DOHH2 (cell line): ENCODE measurements around the gene CTRL.

Experiments used
- H3F3A ChIP-seq: fragments of 200-600 bp; sonication (generic), shearing (Covaris generic); 2 replicates; pipeline ENCODE4 v1.6.0; 2016; ENCODE audit warnings: antibody characterized with exemption, mild to moderate bottlenecking; ENCODE audit not compliant: control insufficient read depth, insufficient read depth
- H3K27ac ChIP-seq: fragments of 200-600 bp; sonication (generic); 2 replicates; pipeline ENCODE4 v1.5.1; 2014; ENCODE audit warnings: low read depth, mild to moderate bottlenecking, low read length, moderate library complexity
- H3K27me3 ChIP-seq: fragments of 200-600 bp; sonication (generic); 2 replicates; pipeline ENCODE4 v1.6.1; 2014; ENCODE audit warnings: mild to moderate bottlenecking, low read length, mixed read lengths; ENCODE audit not compliant: control insufficient read depth
- H3K36me3 ChIP-seq: fragments of 200-600 bp; sonication (generic); 2 replicates; pipeline ENCODE4 v1.6.1; 2014; ENCODE audit warnings: mild to moderate bottlenecking, low read length, moderate library complexity, mixed read lengths; ENCODE audit not compliant: control insufficient read depth
- H3K4me1 ChIP-seq: fragments of 200-600 bp; sonication (generic); 2 replicates; pipeline ENCODE4 v1.6.1; 2014; ENCODE audit warnings: mild to moderate bottlenecking, low read length, mixed read lengths; ENCODE audit not compliant: control insufficient read depth
- H3K4me2 ChIP-seq: fragments of 200-600 bp; sonication (generic); 2 replicates; pipeline ENCODE4 v1.6.0; 2014; ENCODE audit warnings: mild to moderate bottlenecking, low read length, moderate library complexity
- H3K4me3 ChIP-seq: fragments of 200-600 bp; sonication (generic); 2 replicates; pipeline ENCODE4 v1.5.1; 2014; ENCODE audit warnings: mild to moderate bottlenecking, low read length, mixed read lengths
- H3K79me2 ChIP-seq: fragments of 200-600 bp; sonication (generic); 2 replicates; pipeline ENCODE4 v1.6.1; 2014; ENCODE audit warnings: mild to moderate bottlenecking, low read length, mixed read lengths; ENCODE audit not compliant: control insufficient read depth
- H3K9me2 ChIP-seq: fragments of 200-600 bp; sonication (generic); replicated peaks from 2 replicates; pipeline ENCODE4 v1.6.1; 2014; ENCODE audit warnings: mild to moderate bottlenecking, low read length, mixed read lengths; ENCODE audit not compliant: control insufficient read depth
- H3K9me3 ChIP-seq: fragments of 200-600 bp; sonication (generic); 2 replicates; pipeline ENCODE4 v1.6.1; 2014; ENCODE audit warnings: antibody characterized with exemption, low read length, mixed read lengths; ENCODE audit not compliant: control insufficient read depth, insufficient read depth
- H4K20me1 ChIP-seq: fragments of 200-600 bp; sonication (generic); 2 replicates; pipeline ENCODE4 v1.6.0; 2014; ENCODE audit warnings: low read depth, mild to moderate bottlenecking, antibody characterized with exemption, low read length, moderate library complexity; ENCODE audit not compliant: control insufficient read depth, insufficient read depth
- CTCF ChIP-seq: fragments of 200-600 bp; sonication (generic); IDR thresholded peaks from one replicate; pipeline ENCODE4 v1.5.1; 2014; ENCODE audit warnings: antibody characterized with exemption, mild to moderate bottlenecking, low read depth, low read length; ENCODE audit not compliant: poor library complexity, severe bottlenecking
- EZH2phosphoT487 ChIP-seq: fragments of 200-600 bp; sonication (generic); IDR thresholded peaks from 2 replicates; pipeline ENCODE4 v1.6.1; 2017; ENCODE audit warnings: borderline replicate concordance, mild to moderate bottlenecking, antibody characterized with exemption, low read length, moderate library complexity, mixed read lengths

CTRL gene

GRCh38 chr16:67967958-67968399, 36.3 kb upstream of the CTRL start:
- TF ChIP-seq CTCF (no peak), EZH2phosphoT487 (no peak)
- Histone ChIP-seq H3K27me3 (no peaks in the 10 kb centered on the region), H3F3A (peaks cover 7% of the 10 kb centered on the region; the same call in 1 of the 2 replicates), H3K9me2 (no peaks in the 10 kb centered on the region), H3K36me3 (no peaks in the 10 kb centered on the region), H3K4me3 (peak overlapping the region; percentile 75), H3K9me3 (no peaks in the 10 kb centered on the region), H4K20me1 (0 out of 2 replicates have a peak, but pooled peaks cover 3% of the 10 kb centered on the region), H3K4me1 (peaks cover 29% of the 10 kb centered on the region), H3K79me2 (0 out of 2 replicates have a peak, but pooled peaks cover 6% of the 10 kb centered on the region), H3K27ac (no peak overlapping the region), H3K4me2 (peak overlapping the region; percentile 94)

- Histone ChIP-seq H3K27ac (no peak overlapping the region), H3K4me1 (peaks cover 29% of the 10 kb centered on the region), H3K9me3 (no peaks in the 10 kb centered on the region), H3K9me2 (no peaks in the 10 kb centered on the region), H3K79me2 (0 out of 2 replicates have a peak, but pooled peaks cover 6% of the 10 kb centered on the region), H3K36me3 (no peaks in the 10 kb centered on the region), H4K20me1 (0 out of 2 replicates have a peak, but pooled peaks cover 3% of the 10 kb centered on the region), H3K4me2 (peak overlapping the region; percentile 94), H3F3A (peaks cover 7% of the 10 kb centered on the region; the same call in 1 of the 2 replicates), H3K27me3 (no peaks in the 10 kb centered on the region), H3K4me3 (peak overlapping the region; percentile 75)
- TF ChIP-seq EZH2phosphoT487, result no peak
- TF ChIP-seq CTCF, result peak; percentile 42
Measured at GRCh38 chr16:67967183-67967957, 35.7 kb upstream of the CTRL start.

GRCh38 chr16:67966549-67967182, 35.0 kb upstream of the CTRL start:
- Histone ChIP-seq H3F3A (peaks cover 7% of the 10 kb centered on the region; the same call in 1 of the 2 replicates), H3K36me3 (no peaks in the 10 kb centered on the region), H3K4me1 (peaks cover 29% of the 10 kb centered on the region), H3K27ac (no peak overlapping the region), H4K20me1 (0 out of 2 replicates have a peak, but pooled peaks cover 3% of the 10 kb centered on the region), H3K27me3 (no peaks in the 10 kb centered on the region), H3K4me2 (peak overlapping the region; percentile 94), H3K9me2 (no peaks in the 10 kb centered on the region), H3K79me2 (0 out of 2 replicates have a peak, but pooled peaks cover 6% of the 10 kb centered on the region), H3K9me3 (no peaks in the 10 kb centered on the region), H3K4me3 (peak overlapping the region; percentile 75)
- TF ChIP-seq EZH2phosphoT487 (no peak), CTCF (no peak)
